Subcutaneous adipose tissue (tissue), 4 donors: ENCODE results near the gene COBLL1. TPM values are rescaled to one million over a fixed set of nuclear protein-coding genes. Genes with fewer than 3 reads are reported as not detected.

Source experiments
- total RNA-seq, 4 donors: library from RNA; depleted of rRNA; stranded (reverse); fragments of >200 nt; gene quantifications; one replicate each; pipeline ENCODE4 v1.1.0, GENCODE V29; 2016
- TF ChIP-seq, protein P1 (sequence below): fragments of 450-650 bp; IDR thresholded peaks from one replicate; pipeline ENCODE4 v1.5.1; 2016; ENCODE audit warnings: low read depth, mild to moderate bottlenecking, control low read depth, antibody characterized with exemption, moderate library complexity

The COBLL1 gene
- total RNA-seq, 4 donors from 2014 or later, result 38.4 to 123 (median 91.5) TPM

DNA sequence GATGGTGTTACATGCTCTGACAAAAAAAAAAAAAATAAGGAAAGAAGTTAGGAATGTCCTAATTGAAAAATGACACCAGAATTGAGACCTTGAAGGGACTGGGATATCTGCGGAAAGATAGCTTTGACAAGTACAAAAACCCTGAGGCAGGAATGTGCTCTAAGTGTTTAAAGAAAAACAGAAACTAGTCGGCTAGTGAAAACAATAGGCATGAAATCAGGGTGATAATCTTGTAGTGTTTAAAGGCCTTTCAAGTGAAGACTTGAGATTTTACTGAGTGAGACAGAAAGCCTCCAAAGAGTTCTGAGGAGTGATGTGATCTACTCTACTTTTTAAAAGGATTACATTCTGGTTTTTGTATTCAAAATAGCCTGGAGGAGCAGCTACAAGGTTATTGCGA is 107.4 kb downstream of the COBLL1 start:
- TF ChIP-seq, protein P1, sequence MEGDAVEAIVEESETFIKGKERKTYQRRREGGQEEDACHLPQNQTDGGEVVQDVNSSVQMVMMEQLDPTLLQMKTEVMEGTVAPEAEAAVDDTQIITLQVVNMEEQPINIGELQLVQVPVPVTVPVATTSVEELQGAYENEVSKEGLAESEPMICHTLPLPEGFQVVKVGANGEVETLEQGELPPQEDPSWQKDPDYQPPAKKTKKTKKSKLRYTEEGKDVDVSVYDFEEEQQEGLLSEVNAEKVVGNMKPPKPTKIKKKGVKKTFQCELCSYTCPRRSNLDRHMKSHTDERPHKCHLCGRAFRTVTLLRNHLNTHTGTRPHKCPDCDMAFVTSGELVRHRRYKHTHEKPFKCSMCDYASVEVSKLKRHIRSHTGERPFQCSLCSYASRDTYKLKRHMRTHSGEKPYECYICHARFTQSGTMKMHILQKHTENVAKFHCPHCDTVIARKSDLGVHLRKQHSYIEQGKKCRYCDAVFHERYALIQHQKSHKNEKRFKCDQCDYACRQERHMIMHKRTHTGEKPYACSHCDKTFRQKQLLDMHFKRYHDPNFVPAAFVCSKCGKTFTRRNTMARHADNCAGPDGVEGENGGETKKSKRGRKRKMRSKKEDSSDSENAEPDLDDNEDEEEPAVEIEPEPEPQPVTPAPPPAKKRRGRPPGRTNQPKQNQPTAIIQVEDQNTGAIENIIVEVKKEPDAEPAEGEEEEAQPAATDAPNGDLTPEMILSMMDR, result no peak

DNA sequence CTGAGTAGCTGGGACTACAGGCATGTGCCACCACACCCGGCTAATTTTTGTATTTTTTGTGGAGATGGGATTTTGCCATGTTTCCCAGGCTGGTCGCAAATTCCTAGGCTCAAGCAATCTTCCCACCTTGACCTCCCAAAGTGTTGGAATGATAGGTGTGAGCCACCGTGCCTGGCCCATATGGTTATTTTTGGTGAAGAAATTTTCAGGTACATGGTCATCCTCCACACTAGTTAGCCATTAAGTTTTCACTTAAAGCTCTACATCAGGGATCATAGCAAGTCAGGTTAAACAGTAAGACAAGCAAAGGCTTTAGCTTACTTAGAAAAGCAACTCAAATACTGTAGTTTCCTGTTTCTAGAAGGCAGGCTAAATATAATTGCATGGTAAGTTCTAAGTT is 116.1 kb downstream of the COBLL1 start:
- TF ChIP-seq, protein P1, result no peak

DNA sequence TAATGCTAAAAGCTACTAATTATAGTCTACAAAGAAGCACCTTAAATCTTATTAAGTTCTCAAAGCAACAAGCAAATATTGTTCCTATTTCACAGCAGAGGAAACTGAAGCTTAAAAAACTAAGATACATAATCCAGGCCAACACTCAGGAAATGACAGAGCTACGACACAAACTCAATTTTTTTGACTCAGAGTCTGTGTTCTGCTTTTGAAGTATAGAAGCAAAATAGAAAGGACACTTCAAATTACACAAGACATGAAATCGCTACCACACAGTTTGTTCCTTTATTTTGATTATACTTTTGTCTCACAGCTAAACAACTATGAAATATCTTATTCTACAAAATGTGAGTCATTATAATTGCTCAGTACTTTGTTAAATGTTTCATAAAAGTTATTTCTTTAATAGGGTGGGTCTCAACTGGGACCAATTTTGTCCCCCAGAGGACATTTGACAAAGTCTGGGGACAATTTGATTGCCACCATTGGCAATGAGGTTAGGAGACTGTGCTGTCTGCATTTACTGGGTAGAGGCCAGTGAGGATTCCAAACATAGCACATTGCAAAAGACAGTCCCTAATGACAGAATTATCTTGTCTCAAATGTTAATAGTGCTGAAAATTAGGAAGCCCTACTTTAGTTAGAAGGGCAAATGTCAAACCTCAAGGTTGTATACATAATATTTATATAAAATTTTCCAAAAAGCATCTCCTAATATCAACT is 118.8 kb downstream of the COBLL1 start:
- TF ChIP-seq, protein P1, result no peak

DNA sequence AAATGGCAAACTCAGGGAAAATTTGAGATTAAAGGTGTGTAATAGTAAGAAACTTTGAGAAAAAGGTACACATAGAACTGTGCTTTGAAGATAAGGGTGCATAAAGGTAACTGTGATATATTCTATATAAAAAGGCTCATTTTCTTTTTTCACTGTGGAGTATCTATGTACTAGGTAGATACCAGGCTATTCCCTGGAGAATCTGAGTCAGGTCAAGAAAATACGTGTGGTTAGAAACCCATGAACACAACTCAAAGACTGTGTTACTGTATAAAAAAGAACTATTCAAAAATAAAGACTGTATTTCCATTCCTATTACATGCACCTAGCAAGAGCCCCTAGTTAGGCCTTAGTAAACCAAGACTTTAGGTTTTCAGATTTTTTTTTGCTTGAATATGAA is 120.2 kb downstream of the COBLL1 start:
- TF ChIP-seq, protein P1, result no peak

DNA sequence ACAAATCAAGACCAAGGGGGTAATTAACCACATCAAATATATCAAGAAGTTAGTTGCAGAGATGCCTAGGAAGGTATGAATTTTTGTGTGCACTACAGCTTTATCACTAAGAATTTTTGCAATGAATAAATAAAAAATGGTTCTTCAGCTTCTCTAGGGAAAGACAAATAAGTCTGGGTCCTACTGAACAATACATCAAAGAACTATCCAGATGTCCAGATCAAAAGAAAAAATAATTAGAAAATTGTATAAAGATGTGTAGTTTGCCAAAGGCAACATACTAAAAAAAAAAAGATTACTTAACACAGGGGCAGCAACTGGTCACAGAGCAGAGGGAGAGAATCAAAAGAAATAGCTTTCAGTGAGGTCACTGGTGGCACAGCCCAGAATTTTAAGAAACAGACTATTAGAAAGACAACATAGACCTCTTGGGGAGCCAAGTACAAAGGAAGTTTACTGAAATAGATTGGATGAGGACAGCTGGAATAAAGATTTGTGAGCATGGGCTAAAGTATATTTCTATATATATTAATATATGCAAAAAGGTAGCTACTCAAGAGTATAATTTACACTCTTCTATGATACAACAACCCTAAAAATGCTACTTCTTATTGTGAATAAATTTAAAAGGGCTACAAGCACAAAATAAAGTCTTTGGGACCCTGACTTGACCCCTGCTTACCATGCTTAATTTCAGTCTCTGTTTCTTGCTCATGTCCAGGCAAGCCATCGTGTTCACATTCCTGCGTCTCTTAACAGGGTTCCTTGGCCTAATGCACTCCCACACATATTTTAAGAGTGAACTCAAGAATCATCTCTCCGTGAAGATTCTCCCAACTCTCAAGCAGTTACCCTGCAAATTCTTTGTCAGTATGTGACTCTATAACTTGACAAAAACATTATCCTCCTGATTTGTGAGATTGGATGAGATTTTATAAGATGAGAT is 121.4 kb downstream of the COBLL1 start:
- TF ChIP-seq, protein P1, result no peak

DNA sequence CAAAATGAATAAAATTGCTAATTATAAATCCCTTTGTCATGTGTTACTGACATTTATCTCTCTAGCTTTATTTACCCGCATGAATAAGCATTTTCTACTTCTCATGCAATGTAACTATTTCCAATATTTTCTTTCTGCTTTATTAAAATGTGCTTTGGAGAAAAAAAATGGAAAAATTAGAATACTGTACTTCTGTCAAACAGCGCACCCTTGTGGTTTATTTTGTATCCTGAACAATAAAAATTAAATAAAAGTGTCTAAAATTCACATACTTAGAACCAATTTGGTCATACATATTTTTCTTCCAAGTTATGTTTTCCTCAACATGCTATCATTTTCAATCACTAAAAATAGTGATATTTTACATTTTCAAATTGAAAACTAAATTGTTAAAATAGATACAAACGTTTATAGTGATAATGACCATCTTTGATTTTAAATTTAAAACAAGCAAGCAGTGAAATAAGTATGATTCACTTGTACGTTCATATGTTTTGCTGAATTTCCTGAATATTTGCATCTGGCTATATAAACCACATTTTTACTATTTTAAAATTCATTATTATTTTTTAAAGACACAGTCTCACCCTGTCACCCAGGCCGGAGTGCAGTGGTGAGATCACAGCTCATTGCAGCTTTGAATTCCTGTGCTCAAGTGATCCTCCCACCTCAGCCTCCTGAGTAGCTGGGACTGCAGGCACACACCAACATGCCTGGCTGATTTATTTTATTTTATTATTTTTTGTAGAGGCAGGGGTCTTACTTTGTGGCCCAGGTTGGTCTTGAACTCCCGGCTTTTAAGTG is 124.4 kb downstream of the COBLL1 start:
- TF ChIP-seq, protein P1, result no peak
